H1 (cell line): ENCODE data around the gene RRM1. TPM values are rescaled to one million over a fixed set of nuclear protein-coding genes. Genes with fewer than 3 reads are reported as not detected.

Experiments
- CTCF ChIA-PET: fragments of 300-600 bp; sonication (Branson Sonifier 250); formaldehyde crosslinking; loops from one replicate; lab custom pipeline; 2021; ENCODE audit not compliant: partially characterized antibody; lab: Charles Lee
- POLR2A ChIA-PET: fragments of 300-600 bp; sonication (Branson Sonifier 250); formaldehyde crosslinking; loops from one replicate; lab custom pipeline; 2021; ENCODE audit warnings: inconsistent platforms; ENCODE audit not compliant: partially characterized antibody; lab: Charles Lee
- DNase-seq, 2 experiments: peaks; one replicate each; pipeline versions ENCODE4 v3.0.0 to v3.0.0-alpha.2; 2010 to 2022; ENCODE audit warnings: low spot score in 2 of 2, low read depth in 1 of 2, mixed read lengths in 1 of 2
- FAIRE-seq: peaks from 2 replicates; lab custom pipeline; 2011; peaks lifted over from hg19 to GRCh38; lab: Jason Lieb, UNC
- H2AFZ ChIP-seq: 2 replicates; pipeline ENCODE4 v1.8.1; 2012; ENCODE audit warnings: low read length, inconsistent platforms
- H2AK5ac ChIP-seq: 2 replicates; pipeline ENCODE4 v1.6.1; 2013; ENCODE audit warnings: low read depth, low read length
- H2BK120ac ChIP-seq: replicated peaks from 2 replicates; pipeline ENCODE3; 2013; ENCODE audit warnings: low read depth, low read length, inconsistent platforms
- H2BK12ac ChIP-seq: 2 replicates; pipeline ENCODE4 v1.6.1; 2013; ENCODE audit warnings: low read depth, low read length
- H2BK15ac ChIP-seq: 2 replicates; pipeline ENCODE4 v1.6.1; 2013; ENCODE audit warnings: low read length
- H2BK20ac ChIP-seq: 2 replicates; pipeline ENCODE4 v1.6.1; 2013; ENCODE audit warnings: low read length
- H2BK5ac ChIP-seq: 2 replicates; pipeline ENCODE4 v1.6.1; 2013; ENCODE audit warnings: low read depth, low read length
- H3K14ac ChIP-seq: 2 replicates; pipeline ENCODE4 v1.6.1; 2013; ENCODE audit warnings: inconsistent platforms; ENCODE audit not compliant: insufficient read length
- H3K18ac ChIP-seq: 2 replicates; pipeline ENCODE4 v1.6.1; 2013; ENCODE audit warnings: low read length; ENCODE audit errors: extremely low read depth
- H3K23ac ChIP-seq: 2 replicates; pipeline ENCODE4 v1.6.1; 2013; ENCODE audit warnings: inconsistent platforms; ENCODE audit not compliant: insufficient read length
- H3K23me2 ChIP-seq: 2 replicates; pipeline ENCODE4 v1.6.1; 2013; ENCODE audit warnings: low read depth, low read length
- H3K27ac ChIP-seq: 2 replicates; pipeline ENCODE4 v1.6.1; 2011; ENCODE audit warnings: low read depth, low read length, inconsistent platforms
- H3K27me3 ChIP-seq, 4 experiments: replicated peaks in 1 of 4; 1 replicate in 1 of 4; 2 replicates in 3 of 4; pipeline versions ENCODE4 v1.6.1 to v1.8.1; 2011 to 2013; ENCODE audit warnings: low read length in 3 of 4, mild to moderate bottlenecking in 3 of 4, inconsistent platforms in 2 of 4, mixed read lengths in 2 of 4, moderate library complexity in 1 of 4; ENCODE audit not compliant: control insufficient read depth in 3 of 4, insufficient read depth in 3 of 4; ENCODE audit errors: extremely low read depth in 1 of 4
- H3K36me3 ChIP-seq, 4 experiments: 2 replicates each; pipeline versions ENCODE4 v1.6.1 to v1.8.1; 2011 to 2013; ENCODE audit warnings: mild to moderate bottlenecking in 4 of 4, low read length in 3 of 4, moderate library complexity in 2 of 4, control low read depth in 1 of 4, inconsistent platforms in 1 of 4; ENCODE audit not compliant: insufficient read depth in 4 of 4, control insufficient read depth in 2 of 4
- H3K4ac ChIP-seq: replicated peaks from 2 replicates; pipeline ENCODE3; 2013; ENCODE audit warnings: low read length, low read depth, mixed read lengths, inconsistent platforms; ENCODE audit not compliant: insufficient read length
- H3K4me1 ChIP-seq, 4 experiments: replicated peaks in 1 of 4; 1 replicate in 1 of 4; 2 replicates in 3 of 4; pipeline versions ENCODE4 v1.6.1 to v1.8.1; 2011 to 2013; ENCODE audit warnings: low read length in 3 of 4, inconsistent platforms in 2 of 4, mixed read lengths in 1 of 4; ENCODE audit not compliant: insufficient read depth in 4 of 4, control insufficient read depth in 3 of 4
- H3K4me2 ChIP-seq, 2 experiments: 2 replicates each; pipeline versions ENCODE4 v1.6.1 to v1.8.1; 2011 to 2013; ENCODE audit warnings: low read depth in 2 of 2, low read length in 2 of 2, control low read depth in 1 of 2, inconsistent platforms in 1 of 2, mild to moderate bottlenecking in 1 of 2; ENCODE audit not compliant: insufficient read depth in 1 of 2
- H3K4me3 ChIP-seq, 4 experiments: fragments of 200-600, 300-600 bp in 1 of 4; sonication (generic), shearing (Covaris generic), sonication (Bioruptor Twin) in 1 of 4; 2 replicates each; pipeline versions ENCODE4 v1.5.1 to v1.8.1; 2011 to 2016; ENCODE audit warnings: low read length in 4 of 4, low read depth in 3 of 4, control low read depth in 2 of 4, inconsistent platforms in 2 of 4, mild to moderate bottlenecking in 2 of 4, mixed read lengths in 1 of 4, moderate library complexity in 1 of 4; ENCODE audit not compliant: insufficient read depth in 2 of 4; ENCODE audit errors: extremely low read depth in 1 of 4
- H3K56ac ChIP-seq: replicated peaks from 2 replicates; pipeline ENCODE3; 2013; ENCODE audit warnings: low read depth, mild to moderate bottlenecking, mixed read lengths, low read length, inconsistent platforms; ENCODE audit not compliant: insufficient read length
- H3K79me1 ChIP-seq: 2 replicates; pipeline ENCODE4 v1.6.1; 2013; ENCODE audit warnings: low read depth, low read length, control low read depth
- H3K79me2 ChIP-seq, 2 experiments: 2 replicates each; pipeline versions ENCODE4 v1.6.1 to v1.8.1; 2012 to 2013; ENCODE audit warnings: low read length in 2 of 2, mild to moderate bottlenecking in 2 of 2, inconsistent platforms in 1 of 2; ENCODE audit not compliant: insufficient read depth in 2 of 2, control insufficient read depth in 1 of 2
- H3K9ac ChIP-seq, 4 experiments: replicated peaks in 1 of 4; 1 replicate in 1 of 4; 2 replicates in 3 of 4; pipeline versions ENCODE4 v1.6.1 to v1.8.1; 2011 to 2013; ENCODE audit warnings: low read depth in 3 of 4, low read length in 3 of 4, control low read depth in 2 of 4, mild to moderate bottlenecking in 2 of 4, moderate library complexity in 2 of 4, inconsistent platforms in 1 of 4; ENCODE audit errors: extremely low read depth in 1 of 4
- H3K9me3 ChIP-seq, 2 experiments: 2 replicates each; pipeline versions ENCODE4 v1.6.1 to v1.8.1; 2012 to 2013; ENCODE audit warnings: mild to moderate bottlenecking in 2 of 2, moderate library complexity in 2 of 2, control low read depth in 1 of 2, inconsistent platforms in 1 of 2, low read depth in 1 of 2, low read length in 1 of 2, mixed read lengths in 1 of 2; ENCODE audit not compliant: insufficient read depth in 2 of 2
- H4K20me1 ChIP-seq, 2 experiments: replicated peaks in 1 of 2; 2 replicates each; pipeline versions ENCODE3 to v1.8.1; 2011 to 2013; ENCODE audit warnings: inconsistent platforms in 2 of 2, low read length in 2 of 2, mild to moderate bottlenecking in 1 of 2; ENCODE audit not compliant: insufficient read depth in 2 of 2, control insufficient read depth in 1 of 2
- H4K5ac ChIP-seq: 2 replicates; pipeline ENCODE4 v1.6.1; 2013; ENCODE audit warnings: low read length, low read depth, mixed read lengths, inconsistent platforms; ENCODE audit not compliant: insufficient read length
- H4K8ac ChIP-seq: 2 replicates; pipeline ENCODE4 v1.8.0; 2013; ENCODE audit warnings: mild to moderate bottlenecking, moderate library complexity, low read length, inconsistent platforms; ENCODE audit not compliant: insufficient read depth; ENCODE audit errors: extremely low read depth
- H4K91ac ChIP-seq: replicated peaks from 2 replicates; pipeline ENCODE3; 2013; ENCODE audit warnings: low read length, mixed read lengths, inconsistent platforms; ENCODE audit not compliant: insufficient read length
- BRCA1 ChIP-seq: IDR thresholded peaks from 2 replicates; pipeline ENCODE4 v1.6.1; 2012; ENCODE audit warnings: low read depth, low read length, improper control_type of control experiment
- CREB1 ChIP-seq: IDR thresholded peaks from 2 replicates; pipeline ENCODE4 v1.6.1; 2012; ENCODE audit warnings: inconsistent platforms
- GABPA ChIP-seq: IDR thresholded peaks from 2 replicates; pipeline ENCODE4 v1.6.1; 2011; ENCODE audit warnings: mild to moderate bottlenecking, low read length, moderate library complexity, borderline replicate concordance; ENCODE audit not compliant: insufficient read depth
- JUN ChIP-seq: IDR thresholded peaks from 2 replicates; pipeline ENCODE4 v1.6.1; 2011; ENCODE audit warnings: low read depth, mild to moderate bottlenecking, improper control_type of control experiment, low read length
- KDM5A ChIP-seq: fragments of 200-600 bp; IDR thresholded peaks from 2 replicates; pipeline ENCODE4 v1.7.1; 2012; ENCODE audit warnings: mild to moderate bottlenecking, low read length, inconsistent platforms, mixed read lengths
- PHF8 ChIP-seq: fragments of 200-600 bp; sonication (generic); conservative IDR thresholded peaks from 2 replicates; pipeline ENCODE4 v1.7.1; 2012; ENCODE audit warnings: low read depth, mild to moderate bottlenecking, inconsistent platforms, low read length, moderate library complexity
- RXRA ChIP-seq: IDR thresholded peaks from 2 replicates; pipeline ENCODE4 v1.6.1; 2011; ENCODE audit warnings: low read depth, mild to moderate bottlenecking, low read length, moderate library complexity; ENCODE audit not compliant: insufficient read depth
- SIN3A ChIP-seq, 2 experiments: IDR thresholded peaks in 1 of 2; conservative IDR thresholded peaks in 1 of 2; 2 replicates each; pipeline ENCODE4 v1.6.1; 2011 to 2012; ENCODE audit warnings: low read length in 2 of 2, improper control_type of control experiment in 1 of 2, low read depth in 1 of 2, mild to moderate bottlenecking in 1 of 2
- SP1 ChIP-seq: IDR thresholded peaks from 2 replicates; pipeline ENCODE4 v1.6.1; 2011; ENCODE audit warnings: low read depth, low read length
- SP4 ChIP-seq: IDR thresholded peaks from 2 replicates; pipeline ENCODE4 v1.6.1; 2012; ENCODE audit warnings: low read length, inconsistent platforms
- SUZ12 ChIP-seq: fragments of 200-600 bp; sonication (generic); IDR thresholded peaks from 2 replicates; pipeline ENCODE4 v1.6.1; 2012; ENCODE audit warnings: mild to moderate bottlenecking, inconsistent platforms, low read length, moderate library complexity, mixed read lengths
- TEAD4 ChIP-seq: IDR thresholded peaks from 2 replicates; pipeline ENCODE4 v1.6.1; 2012; ENCODE audit warnings: low read depth, low read length, inconsistent platforms, mixed read lengths
- WGBS, 2 experiments: shearing (Covaris generic) in 1 of 2; methylation state at CpG; one replicate each; pipeline versions ENCODE4 v1.1.6 to v1.1.7; 2013 to 2015; ENCODE audit warnings: low lambda C conversion rate in 2 of 2, mixed read lengths in 2 of 2, inconsistent platforms in 1 of 2, low coverage in 1 of 2, missing lambda C conversion rate in 1 of 2; ENCODE audit not compliant: insufficient replicate concordance in 2 of 2, insufficient coverage in 1 of 2, insufficient read length in 1 of 2; ENCODE audit errors: extremely low coverage in 1 of 2, missing lambda C conversion rate in 1 of 2; 5-methylcytosine and 5-hydroxymethylcytosine counted together
- polyA plus RNA-seq, 7 experiments: library from polyadenylated mRNA; depleted of rRNA in 3 of 7; stranded (reverse) in 5 of 7; unstranded in 2 of 7; fragments of >200 nt in 5 of 7; fragments of 200-250 nt in 2 of 7; gene quantifications; 1 replicate in 5 of 7; 2 replicates in 1 of 7; 4 replicates in 1 of 7; pipeline versions ENCODE4 v1.2.1 to v1.2.3, GENCODE V29; 2011 to 2013; ENCODE audit warnings: missing spikeins in 2 of 7, mixed read lengths in 2 of 7
- total RNA-seq: library from RNA; stranded (reverse); fragmentation: NEBNext Ultra II Directional; extraction: Animal tissue kit (Norgen Biotek cat#: 25700); gene quantifications from 2 replicates; pipeline ENCODE4 v1.2.1, GENCODE V29; 2021
- TF ChIP-seq, protein P1 (sequence below): IDR thresholded peaks from 2 replicates; pipeline ENCODE4 v1.6.1; 2011; ENCODE audit warnings: low read depth, mild to moderate bottlenecking, low read length; ENCODE audit not compliant: insufficient read depth

RRM1 gene
- total and polyA plus RNA-seq, 2 of the 8 experiments (the other 6 are each of a cell fraction or from before 2014, with no cell fraction given), result 63.6 to 126 TPM

- H3K4me3 ChIP-seq, result no peak overlapping the region
- H2BK15ac ChIP-seq, result no peak overlapping the region
- no peaks in the 10 kb centered on the region for H3K36me3 ChIP-seq
- H2AFZ ChIP-seq, result no peak overlapping the region
- H3K27me3 ChIP-seq, result no peaks in the 10 kb centered on the region
- H4K91ac ChIP-seq, result no peak overlapping the region
- H2BK5ac ChIP-seq, result no peak overlapping the region
- H3K23ac ChIP-seq, result no peak overlapping the region
- no peak for FAIRE-seq
- H3K9me3 ChIP-seq, result no peaks in the 10 kb centered on the region
- no peak overlapping the region for H2BK12ac ChIP-seq
- POLR2A ChIA-PET, result no interaction called here
- H3K4me2 ChIP-seq, result no peak overlapping the region
- no peaks in the 10 kb centered on the region for H3K79me1 ChIP-seq
- no peak overlapping the region for H3K27ac ChIP-seq
- no peak overlapping the region for H2BK20ac ChIP-seq
- no peak overlapping the region for H4K8ac ChIP-seq
- H3K9ac ChIP-seq, result no peak overlapping the region
- no peaks in the 10 kb centered on the region for H4K20me1 ChIP-seq
- 53% methylated on average over 3 of the region's 3 CpGs; no CpG with 5 or more reads in 1 of the 2 experiments for WGBS, 2 experiments
- H3K14ac ChIP-seq, result no peak overlapping the region
- H3K56ac ChIP-seq, result no peak overlapping the region
- no peak overlapping the region for H4K5ac ChIP-seq
- H2AK5ac ChIP-seq, result no peak overlapping the region
- no peak overlapping the region for H2BK120ac ChIP-seq
- CTCF ChIA-PET, result interaction anchor here (0.6 to 1.8 kb wide), 7 partner anchors 8 to 808 kb away, joined by 3 to 12 read pairs (median 3); no protein-coding TSS in a partner anchor
- H3K23me2 ChIP-seq, result no peaks in the 10 kb centered on the region
- DNase-seq, result no peak
- no peak overlapping the region for H3K4ac ChIP-seq
- H3K79me2 ChIP-seq, result no peaks in the 10 kb centered on the region
- no peak overlapping the region for H3K18ac ChIP-seq
- no peaks in the 10 kb centered on the region for H3K4me1 ChIP-seq
- TF ChIP-seq SUZ12, result no peak
- TF ChIP-seq RXRA, result no peak
- no peak for TF ChIP-seq CREB1
- no peak for TF ChIP-seq PHF8
- TF ChIP-seq GABPA, result no peak
- no peak for TF ChIP-seq SIN3A (conservative IDR thresholded peaks at IDR 0.05 in 1 of 2, IDR thresholded peaks at IDR 0.05 in 1 of 2; ENCODE audit: low read depth in 1 of 2, low read length in 2 of 2)
- TF ChIP-seq JUN, result no peak
- TF ChIP-seq, protein P1, sequence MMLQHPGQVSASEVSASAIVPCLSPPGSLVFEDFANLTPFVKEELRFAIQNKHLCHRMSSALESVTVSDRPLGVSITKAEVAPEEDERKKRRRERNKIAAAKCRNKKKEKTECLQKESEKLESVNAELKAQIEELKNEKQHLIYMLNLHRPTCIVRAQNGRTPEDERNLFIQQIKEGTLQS, result no peak
- no peak for TF ChIP-seq KDM5A
- no peak for TF ChIP-seq BRCA1
- no peak for TF ChIP-seq TEAD4
- no peak for TF ChIP-seq SP4
- TF ChIP-seq SP1, result no peak
These were observed 84.4 kb downstream of the RRM1 start for GRCh38 chr11:4178813-4179662.
